ENCODE measurements around the gene MYH6.
A peak's percentile ranks its signal among the peaks of the same experiment; 100 is the strongest.

Gene MYH6

DNA sequence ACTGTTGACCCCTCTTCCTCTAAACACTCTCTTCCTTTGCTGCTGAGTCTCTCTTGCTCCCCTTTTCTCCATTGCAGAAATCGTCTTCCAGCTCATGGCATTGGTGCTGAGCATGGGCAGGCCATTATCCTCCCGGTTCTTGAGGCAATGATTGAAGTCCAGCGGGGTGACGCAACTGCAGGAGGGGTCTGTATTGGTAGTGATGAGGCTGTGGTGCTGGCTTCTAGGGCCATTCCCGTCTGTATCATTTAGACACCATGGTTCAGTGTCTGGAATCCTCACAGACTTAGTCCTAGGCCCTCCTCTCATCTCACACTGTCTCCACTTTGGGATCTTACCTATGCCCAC lies 54.7 kb downstream of the MYH6 start:
- no peak for DNase-seq

- DNase-seq, result peak; percentile 56
These were observed 55.3 kb downstream of the MYH6 start, which contains the start of gene SLC22A17 for GRCh38 chr14:23352506-23353432. Gene SLC22A17 (minus strand): TSS chr14:23352887.

- DNase-seq, result no peak
These were observed 56.2 kb downstream of the MYH6 start for GRCh38 chr14:23351681-23352505.

DNA sequence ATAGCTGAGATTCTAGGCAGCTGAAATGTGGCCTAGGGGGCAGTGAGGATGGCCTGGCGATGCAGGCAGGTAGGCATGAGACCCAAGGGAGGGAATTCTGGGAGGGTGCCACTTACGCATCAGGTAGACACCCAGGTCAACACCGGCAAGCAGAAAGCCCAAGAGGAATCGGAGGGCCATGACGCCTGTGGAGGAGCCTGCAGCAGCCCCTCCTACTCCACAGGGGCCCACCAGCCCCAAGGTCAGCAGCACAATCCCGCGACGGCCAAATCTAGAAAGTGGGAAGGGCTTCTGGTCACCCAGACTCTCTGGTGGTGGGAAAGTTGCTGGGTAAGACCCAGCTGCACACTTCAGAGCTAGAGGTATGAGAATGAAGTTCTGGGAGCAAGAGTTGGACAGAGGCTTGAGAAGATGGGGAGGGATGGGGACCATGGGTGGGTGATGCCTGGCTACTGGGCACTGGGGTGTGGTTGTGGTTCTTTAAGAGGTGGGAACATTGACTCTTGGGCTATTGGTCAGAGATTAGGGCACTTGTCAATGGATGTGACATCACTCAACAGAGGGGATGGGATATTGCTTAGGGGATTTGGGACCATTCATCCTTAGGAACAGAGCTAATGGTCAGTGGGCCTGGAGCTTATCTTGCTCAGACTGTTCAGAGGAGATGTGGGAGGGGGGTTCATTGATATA lies 58.8 kb downstream of the MYH6 start:
- no peak for DNase-seq

GRCh38 chr14:23348297-23348655 lies 59.8 kb downstream of the MYH6 start:
- no peak for DNase-seq

- no peak for DNase-seq
These were observed 60.4 kb downstream of the MYH6 start for GRCh38 chr14:23347406-23348296.

DNA sequence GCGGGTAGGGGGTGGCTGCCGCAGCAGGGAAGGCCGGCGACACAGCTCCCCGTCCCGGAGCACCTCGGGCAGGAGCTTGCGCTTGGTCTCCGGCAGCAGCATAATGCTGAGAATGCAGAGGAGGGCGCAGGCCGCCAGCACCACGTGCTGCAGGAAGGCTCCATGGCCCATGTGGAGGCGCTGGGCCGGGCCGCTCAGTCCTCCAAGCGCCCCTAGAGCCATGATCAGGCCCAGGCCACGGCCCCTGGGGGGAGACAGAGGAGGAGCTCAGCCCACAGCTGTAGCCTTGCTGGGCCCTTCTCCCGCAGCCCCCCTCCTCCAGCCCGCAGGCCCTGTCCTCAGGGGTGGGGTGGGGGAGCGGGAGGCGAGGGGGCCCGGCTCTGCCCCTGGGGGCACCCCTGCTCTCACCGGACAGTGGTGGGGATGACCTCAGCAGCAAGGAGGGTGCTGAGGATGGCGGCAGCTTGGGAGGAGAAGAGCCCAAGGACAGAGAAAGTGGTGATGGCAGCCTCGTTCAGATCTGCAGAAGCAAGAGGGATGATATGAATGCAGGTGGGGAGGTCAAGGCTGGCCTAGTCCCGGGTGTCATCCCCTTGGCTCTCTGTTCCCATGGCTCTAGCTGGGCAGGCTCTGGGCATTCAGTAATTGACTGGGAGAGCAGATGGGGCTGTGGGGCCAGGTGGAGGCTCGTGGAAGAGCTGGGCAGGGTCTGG lies 61.2 kb downstream of the MYH6 start:
- no peak for DNase-seq

- no peak for DNase-seq
These were observed 61.9 kb downstream of the MYH6 start for GRCh38 chr14:23345987-23346692.

DNA sequence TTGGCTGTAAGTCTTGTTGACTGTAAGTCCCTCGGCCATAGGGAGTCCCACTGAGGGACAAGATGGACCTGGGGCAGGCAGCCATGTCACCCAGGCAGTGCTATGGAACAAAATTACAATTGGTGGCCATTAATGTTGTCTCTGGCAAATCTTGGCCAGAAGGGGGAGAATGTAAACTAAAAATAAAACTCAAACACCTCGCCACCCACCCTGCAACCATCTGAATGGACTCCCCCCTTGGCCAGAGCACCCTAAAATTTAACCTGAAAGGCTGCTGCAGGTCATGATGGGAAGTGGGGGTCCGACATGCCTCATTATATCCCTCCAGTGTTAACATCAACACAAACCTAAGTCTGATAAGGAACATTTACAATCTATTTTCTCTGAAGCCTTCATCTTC lies 63.6 kb downstream of the MYH6 start:
- DNase-seq, result no peak

GRCh38 chr14:23339506-23340268 lies 68.4 kb downstream of the MYH6 start:
- no peak for DNase-seq

- DNase-seq, result no peak
These were observed 72.5 kb downstream of the MYH6 start for GRCh38 chr14:23335623-23336022.

Measured in stimulated activated CD4-positive, alpha-beta T cell treated with anti-CD3 and anti-CD28 coated beads, Interleukin-4, amount 100 ng/mL, for 24 hours (primary cell).